Measurements from ENCODE around the gene FKBP9.
"Not testable (repeated sequence)": the region's sequence is repeated elsewhere in the genome, so short reads cannot be mapped to it uniquely, and the experiment has no call there.

FKBP9 gene, protein sequence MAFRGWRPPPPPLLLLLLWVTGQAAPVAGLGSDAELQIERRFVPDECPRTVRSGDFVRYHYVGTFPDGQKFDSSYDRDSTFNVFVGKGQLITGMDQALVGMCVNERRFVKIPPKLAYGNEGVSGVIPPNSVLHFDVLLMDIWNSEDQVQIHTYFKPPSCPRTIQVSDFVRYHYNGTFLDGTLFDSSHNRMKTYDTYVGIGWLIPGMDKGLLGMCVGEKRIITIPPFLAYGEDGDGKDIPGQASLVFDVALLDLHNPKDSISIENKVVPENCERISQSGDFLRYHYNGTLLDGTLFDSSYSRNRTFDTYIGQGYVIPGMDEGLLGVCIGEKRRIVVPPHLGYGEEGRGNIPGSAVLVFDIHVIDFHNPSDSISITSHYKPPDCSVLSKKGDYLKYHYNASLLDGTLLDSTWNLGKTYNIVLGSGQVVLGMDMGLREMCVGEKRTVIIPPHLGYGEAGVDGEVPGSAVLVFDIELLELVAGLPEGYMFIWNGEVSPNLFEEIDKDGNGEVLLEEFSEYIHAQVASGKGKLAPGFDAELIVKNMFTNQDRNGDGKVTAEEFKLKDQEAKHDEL

DNA sequence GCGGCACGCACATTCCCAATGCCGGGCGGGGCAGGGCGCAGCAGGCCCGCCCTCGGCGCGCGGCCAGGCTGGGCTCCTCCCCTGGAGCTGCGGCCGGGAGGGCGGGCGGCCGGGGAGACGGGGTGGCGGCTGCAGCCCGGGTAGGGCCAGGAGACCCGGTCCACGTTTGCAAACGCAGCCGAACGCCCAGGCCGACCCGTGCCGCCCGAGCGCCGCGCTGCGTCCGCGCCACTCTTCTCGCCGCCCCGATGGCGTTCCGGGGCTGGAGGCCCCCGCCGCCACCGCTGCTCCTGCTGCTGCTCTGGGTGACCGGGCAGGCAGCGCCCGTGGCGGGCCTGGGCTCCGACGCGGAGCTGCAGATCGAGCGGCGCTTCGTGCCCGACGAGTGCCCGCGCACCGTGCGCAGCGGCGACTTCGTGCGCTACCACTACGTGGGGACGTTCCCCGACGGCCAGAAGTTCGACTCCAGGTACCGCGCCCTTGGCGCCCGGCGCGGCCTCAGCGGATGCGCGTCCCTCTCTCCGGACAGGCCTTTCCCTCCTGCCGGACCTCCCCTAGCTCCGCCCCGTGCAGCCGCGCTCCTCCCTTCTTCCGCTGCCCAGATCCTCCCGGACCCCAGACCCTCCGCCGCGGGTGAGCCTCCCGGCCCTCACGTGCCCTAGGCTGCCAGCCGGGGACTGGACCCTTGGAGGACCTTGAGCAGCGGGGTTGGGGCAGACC is at the start of gene FKBP9:
TSS of gene FKBP9 (plus strand) at position 115 of the 720 bp plus-strand sequence. CDS start at position 249, 134 bp downstream.
- DNase-seq, result peak in 55 of 58 donors; percentile 18 to 78 (median 56)

DNA sequence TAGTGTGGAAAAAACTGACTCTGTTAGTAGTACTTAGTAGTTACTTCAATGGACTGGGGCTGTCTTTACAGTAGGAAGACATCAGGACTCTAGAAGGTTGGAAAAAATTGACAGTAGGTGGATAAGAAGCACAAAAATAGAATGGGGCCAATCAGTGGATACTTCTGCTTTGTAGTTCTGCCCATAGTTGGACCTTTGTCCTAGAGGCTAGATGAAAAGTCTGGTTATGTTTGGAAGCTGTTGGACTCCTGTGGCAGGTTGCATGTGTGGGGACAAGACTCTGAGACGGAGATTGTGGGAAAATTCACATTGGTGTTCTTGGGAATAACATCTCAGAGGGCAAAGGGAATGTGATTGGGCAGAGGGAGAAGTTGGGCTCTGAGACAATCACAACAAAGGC is 47.0 kb upstream of the FKBP9 start:
- DNase-seq, result no peak

DNA sequence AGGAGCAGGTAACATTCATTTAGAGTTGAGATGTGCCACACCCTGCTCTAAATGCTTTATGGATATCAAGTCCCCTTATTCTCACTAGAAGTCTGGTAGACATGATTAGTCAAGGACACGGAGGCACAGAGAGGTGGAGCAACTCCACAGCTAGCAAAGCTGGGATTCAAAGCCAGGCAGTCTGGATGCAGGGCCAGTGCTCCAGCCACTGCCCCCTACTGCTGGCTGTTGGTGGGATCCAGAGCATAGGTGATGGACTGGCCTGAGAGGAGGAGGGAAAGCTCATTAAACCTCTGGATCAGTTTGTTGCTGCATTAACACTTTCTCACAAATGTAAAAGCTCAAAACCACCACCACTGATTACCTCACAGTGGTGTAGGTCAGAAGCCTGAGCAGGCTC is 43.1 kb upstream of the FKBP9 start:
- no peak for DNase-seq

DNA sequence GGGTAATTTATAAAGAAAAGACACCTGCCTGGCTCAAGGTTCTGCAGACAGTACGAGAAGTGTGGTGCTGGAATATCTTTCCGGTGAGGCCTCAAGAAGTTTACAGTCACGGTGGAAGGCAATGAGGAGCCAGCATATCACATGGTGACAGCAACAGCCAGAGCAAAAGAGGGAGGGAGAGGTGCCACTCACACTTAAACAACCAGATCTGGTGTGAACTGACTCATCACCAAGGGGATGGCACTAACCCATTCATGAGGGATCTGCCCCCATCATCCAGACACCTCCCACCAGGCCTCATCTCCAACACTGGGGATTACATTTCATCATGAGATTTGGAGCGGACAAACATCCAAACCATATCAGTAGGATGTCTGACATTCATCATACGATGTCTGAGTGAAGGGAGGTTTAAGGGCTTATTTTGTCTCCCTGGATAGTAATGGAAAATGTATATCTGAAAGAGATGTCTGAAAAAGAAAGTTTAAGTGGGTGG is 42.2 kb upstream of the FKBP9 start:
- no peak for DNase-seq

DNA sequence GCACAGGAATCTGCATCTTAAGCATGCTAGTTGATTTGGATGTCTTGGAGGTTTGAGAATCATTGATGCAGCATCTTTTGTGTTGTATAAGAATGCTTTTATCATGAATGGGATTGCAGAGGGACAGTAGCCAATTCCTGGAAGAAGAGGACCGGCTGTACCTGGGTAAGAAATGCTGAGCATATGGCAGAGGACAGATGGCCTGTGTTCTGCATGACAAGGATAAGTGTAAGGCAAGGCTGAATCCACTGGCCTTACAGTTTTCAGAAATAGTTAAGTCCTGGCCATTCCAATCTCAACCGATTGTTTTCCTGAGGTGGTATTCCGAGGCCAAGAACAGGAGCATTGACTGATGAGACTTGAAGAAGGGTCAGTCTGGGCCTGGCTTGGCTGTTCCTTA is 41.2 kb upstream of the FKBP9 start:
- DNase-seq, result peak in 8 of 58 donors; percentile 5 to 34 (median 12)

DNA sequence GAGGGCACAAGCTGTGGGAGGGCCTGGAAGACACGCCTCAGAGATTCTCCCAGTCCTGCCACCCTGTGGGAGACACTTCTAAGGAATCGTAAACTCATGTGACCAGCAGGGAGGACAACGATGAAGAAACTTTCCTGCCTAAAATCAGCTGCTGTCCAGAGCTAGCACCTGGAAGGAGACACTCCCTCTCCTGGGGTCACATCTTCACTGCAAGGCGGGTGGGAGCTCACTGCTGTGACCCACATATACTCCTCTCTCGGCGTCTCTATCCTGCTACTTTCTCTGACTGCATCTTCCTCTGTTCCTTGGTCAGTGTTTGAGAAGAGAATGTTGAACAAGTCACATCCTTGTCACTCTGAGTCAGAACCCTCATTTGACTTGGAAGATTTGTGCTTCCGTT is 40.2 kb upstream of the FKBP9 start:
- DNase-seq, result not testable (repeated sequence)

DNA sequence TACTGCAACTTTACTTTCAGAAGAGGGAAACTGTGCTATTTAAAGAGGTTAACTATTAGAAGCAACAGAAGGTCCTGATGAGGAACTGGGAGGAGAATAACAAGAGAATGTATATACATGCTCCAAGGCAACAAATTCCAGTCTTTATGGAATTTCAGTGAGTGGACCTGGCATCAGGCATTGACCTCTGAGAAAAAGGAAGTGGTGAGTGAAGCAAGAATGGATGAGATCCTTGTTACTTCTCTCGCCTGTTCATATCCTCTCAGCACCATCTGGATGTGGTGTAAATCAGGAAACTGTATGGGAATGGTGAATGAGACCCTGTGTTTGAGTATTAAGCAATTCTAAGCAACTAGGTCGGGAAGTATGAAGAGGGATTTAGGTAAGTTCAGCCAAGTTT is 35.3 kb upstream of the FKBP9 start:
- DNase-seq, result no peak

DNA sequence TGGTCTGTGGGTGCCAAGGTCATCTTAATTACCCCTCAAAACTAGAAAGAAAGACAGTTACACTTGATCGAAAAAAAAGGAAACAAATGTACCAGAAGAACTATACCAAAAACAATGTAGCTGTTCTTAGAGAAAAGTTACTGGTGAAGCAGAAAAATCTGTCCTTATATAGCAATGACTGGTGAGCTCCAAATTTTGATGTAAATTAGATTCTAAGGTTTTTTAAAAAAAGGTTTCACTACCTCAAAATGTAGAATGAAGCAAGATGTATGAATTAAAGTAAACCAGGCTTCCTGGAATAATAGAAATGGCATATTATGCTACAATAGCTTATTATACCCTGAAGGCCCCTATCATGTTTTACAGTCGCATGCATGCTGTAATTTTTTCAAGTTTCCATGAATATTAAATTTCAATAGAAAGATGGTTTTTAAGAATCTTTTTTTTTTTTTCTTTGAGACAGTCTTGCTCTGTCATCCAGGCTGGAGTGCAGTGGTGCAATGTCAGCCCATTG is 28.4 kb upstream of the FKBP9 start:
- no peak for DNase-seq

DNA sequence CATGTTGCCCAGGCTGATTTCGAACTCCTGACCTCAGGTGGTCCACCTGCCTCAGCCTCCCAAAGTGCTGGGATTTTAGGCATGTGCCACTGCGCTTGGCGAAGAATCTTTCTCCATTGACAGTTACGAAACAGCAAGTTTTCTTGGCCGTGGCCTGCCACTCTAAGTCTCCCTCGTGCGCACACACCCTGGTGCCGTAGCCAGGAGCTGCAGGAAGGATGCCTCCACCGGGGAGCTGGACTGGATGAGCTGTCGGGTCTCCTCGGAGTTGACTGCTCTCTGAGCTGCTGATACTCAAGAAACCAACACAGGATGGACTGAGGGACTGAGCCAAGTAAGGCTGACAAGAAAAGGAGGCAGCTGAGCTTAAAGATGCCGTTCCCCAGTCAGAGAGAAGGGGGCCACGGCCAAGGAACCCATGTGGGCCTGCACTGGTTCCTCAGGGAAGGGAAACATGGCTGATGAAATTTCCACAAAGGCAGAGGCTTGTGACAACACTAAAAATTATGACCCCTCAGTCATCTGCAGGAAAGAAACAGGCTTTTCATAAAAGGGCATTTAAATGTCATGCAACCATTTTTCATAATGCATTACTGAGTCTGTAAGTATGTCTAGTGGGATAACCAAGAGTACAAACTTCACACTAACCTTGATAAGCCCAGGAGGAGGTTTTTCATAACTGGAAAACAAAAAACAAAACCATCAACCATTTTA is 27.7 kb upstream of the FKBP9 start:
- no peak for DNase-seq

DNA sequence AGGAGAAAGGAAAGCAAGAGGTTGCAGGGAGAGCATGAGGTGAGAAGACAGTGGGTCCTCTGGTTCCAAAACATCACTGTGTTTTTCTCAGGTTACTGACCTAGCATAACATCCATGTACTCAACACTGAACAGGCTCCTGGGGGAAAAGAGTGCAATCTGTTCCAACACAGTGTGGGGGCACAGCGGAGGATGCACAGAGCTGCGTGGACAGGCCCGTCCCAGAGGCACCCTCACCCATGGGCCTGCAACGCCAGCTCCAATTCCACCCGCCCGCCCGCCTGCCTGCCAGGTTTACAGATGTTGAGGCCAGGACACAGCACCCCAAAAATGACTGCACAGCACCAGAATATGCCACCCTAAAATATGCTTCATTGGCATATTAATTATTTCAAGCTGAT is 26.9 kb upstream of the FKBP9 start:
- DNase-seq, result no peak

DNA sequence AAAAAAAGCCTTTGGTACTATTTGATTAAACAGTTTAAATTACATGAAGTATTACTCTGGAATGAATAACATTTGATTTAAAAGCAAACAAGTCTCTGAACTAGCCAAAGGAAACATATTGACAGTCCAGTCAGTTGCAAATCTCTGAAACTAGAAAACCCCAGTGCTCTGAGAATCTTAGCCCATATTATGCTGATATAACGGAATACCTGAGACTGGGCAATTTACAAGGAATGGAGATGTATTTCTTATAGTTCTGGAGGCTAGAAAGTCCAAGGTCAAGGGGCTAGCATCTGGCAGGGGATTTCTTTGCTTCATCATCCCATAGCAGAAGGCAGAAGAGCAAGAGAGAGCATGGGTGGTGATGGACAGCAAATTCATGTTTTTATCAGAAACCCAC is 21.7 kb upstream of the FKBP9 start:
- DNase-seq, result no peak

DNA sequence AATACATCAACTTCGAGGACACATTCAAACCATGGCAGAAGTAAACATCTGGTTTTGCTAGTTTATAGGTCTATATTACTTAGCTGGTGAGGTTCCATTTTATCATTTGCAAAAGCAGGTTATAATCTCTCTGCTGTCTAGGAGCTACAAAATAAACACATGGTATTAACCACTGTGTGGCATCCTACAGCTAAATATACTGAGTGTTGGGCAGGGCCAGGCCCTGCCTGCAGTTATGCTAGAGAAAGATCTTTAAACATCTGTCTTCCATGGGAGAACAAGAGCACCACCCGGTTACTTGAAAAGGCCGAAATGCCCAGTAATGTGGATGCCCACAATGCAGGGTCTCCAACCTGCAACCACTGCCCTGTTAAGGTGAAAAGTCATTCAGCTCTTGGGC is 20.6 kb upstream of the FKBP9 start:
- no peak for DNase-seq

DNA sequence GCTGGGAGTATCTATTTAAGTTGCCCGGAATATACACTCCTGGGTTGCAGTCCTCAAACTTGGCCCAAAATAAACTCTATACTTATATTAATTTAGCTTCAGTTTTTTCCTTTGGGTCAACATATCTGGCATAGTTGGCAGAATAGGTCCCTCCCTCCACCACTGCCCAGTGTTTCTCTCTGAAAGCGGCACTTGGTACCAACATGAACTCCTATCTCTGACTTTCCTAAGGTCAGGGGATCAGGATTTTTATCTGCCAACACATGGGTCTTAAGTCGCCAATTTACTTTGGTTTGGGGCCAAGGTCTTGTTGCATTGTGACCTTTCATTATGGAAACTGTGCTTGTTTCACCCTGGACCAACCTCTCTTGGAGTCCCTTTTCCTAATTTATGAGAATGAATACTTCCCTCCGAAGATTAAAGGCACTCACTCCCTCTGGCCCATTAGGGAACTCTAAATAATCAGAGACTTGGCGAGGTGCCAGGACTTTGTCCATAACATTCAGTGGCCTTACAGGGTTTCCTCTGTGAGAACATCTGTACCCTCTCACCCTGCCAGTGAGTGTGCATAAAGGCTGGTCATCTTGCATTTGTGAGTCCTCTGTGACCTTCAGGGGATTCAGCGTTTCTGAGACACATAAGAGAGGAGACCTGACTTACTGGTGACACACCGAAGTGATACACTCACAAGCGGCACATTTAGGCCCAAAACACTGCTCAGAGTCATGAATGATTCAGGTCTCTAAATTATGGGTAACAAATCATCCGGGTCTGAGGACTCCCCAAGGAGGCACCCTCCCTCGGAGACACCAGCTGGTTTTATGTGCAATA is 19.7 kb upstream of the FKBP9 start:
- DNase-seq, result peak in 6 of 58 donors; percentile 3 to 77 (median 16)

DNA sequence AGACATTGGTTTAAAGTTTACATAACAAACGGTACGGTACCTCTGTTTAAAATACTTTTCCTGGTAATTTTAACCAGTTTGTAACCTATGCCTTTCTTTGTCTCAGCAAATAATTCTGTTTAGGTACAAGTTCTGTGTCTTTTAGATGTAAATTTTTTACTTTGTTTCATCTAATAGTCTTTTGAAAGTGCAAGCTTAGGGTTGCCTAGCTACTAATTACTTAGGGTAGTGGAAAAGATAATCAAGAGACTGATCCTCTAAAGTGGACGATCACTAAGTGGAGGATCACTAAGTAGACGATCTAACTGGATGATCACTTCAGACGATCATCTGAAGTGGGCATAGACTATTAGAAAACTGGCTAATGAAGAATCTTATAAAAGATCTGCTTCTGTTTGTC is 16.1 kb upstream of the FKBP9 start:
- DNase-seq, result no peak

DNA sequence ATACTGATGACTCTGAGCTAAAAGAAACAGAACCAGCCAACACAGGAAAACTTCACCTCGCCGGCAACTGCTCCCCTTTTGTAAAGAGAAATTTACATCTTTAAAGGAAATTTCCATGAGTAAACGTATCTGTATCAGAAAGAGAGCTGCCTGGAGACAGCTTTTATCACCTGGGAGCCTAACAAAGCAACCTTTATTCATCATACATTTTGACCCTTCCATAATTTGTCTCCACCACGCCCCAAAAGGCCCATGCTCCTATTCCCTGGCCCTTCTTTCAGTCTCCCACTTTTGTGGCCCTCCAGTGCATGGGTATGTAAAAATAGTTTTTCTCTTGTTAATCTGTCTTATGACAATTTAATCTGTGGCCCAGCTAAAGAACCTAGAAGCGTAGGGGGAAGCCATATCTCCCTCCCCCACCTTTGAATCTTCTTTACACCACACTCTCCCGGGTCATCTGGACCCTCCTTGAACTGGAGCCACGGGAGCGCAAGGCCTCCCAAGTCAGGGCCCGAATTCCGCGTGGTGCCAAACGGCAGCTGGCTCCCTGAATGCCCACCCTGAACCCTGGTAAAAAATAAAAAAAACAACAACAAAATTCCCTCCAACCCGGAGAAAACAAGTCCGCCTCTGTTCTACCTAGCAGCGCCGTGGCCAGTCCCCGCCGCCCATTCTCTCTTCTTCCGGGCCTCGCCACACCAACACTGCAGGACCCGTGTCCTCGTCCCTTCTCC is 15.4 kb upstream of the FKBP9 start:
- peak in 5 of 58 donors; percentile 4 to 63 (median 53) for DNase-seq

DNA sequence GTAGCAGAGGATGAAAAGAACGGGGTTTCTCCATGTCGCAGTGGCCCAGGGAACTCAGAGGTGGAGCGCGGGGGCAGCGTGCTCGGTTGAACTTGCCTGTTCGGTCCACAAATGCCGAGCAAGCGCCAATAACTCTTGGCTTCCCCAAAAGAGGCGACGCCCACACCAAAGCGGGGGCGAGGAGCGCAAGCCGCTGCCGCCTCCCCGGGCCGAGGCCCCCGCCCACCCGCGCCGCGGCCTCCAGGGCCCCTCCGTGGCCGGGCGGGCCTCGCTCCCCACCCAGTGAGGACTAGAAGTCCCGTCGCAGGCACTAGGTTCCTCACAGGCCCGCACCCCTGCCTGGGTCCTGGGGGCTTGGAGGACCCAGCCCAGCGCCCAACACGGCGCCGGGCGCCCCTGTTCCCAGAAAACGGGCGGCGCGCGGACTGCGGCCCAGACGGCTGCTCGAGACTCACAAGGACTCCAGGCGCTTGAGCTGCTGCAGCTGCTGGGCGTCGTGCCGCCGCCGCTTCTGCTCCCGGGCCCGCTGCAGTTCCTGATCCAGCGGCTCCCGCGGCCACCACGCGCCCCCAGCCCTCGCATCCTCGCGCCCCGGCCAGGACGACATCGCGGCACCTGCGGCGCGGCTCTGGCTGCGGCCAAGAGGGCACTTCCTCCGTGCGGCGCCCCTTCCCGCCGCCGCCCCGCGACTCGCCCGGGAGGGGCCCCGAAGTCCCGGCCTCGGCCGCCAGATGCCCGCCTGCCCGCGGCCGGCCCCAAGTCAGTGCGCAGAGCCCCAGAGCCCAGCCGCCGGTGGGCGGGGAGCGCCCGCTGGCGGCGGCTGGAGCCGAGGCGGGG is 14.6 kb upstream of the FKBP9 start:
- DNase-seq, result peak in 55 of 58 donors; percentile 20 to 83 (median 70)

DNA sequence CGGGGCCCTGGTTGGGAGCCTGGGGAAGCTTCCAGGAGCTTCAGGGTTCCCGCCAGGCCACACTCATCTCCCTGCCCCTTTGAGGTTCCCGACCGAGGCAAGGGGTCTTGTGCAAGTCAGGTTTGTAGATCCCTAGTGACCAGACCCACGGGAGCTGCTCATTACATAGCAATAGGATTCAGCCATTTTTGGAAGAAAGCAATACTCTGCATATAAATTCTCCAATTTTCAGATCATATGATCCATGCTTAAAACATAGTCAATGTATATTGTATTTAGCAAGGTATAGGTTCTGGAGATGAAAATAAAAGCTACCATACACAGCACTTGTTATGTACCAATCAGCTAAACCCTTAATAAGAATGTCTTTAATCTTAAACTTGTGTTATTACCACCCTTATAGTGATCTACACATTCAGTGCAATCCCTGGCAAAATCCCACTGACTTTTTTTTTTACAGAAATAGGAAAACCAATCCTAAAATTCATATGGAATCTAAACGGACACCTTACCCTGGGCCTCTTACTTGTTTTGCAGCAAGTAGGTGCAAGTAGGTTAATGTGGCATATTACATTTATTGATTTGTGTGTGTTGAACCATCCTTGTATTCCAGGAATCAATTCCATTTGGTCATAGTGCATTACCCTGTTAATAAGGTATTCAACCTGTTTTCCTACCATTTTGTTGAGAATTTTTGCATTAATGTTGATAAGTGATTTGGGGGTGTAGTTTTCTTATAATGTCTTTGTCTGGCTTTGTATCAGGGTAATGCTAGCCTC is 13.8 kb upstream of the FKBP9 start:
- peak in 1 of 58 donors; percentile 33 for DNase-seq

All from anterior cingulate cortex (tissue), 58 donors.